GM18511 (cell line): ENCODE measurements around the gene JARID2.
A peak's percentile ranks its signal among the peaks of the same experiment; 100 is the strongest.

Experiments
- ATAC-seq: cut with Tn5 transposase; IDR thresholded peaks from one replicate; pipeline ENCODE4 v1.9.1; 2021; ENCODE audit warnings: mild to moderate bottlenecking, moderate library complexity; ENCODE audit not compliant: unreplicated experiment

Gene JARID2

GRCh38 chr6:15263780-15264374 is 18.0 kb downstream of the JARID2 start:
- no peak for ATAC-seq

- ATAC-seq, result no peak
Observed at GRCh38 chr6:15264412-15264811, 18.5 kb downstream of the JARID2 start.

- ATAC-seq, result no peak
Observed at GRCh38 chr6:15264902-15265761, 19.3 kb downstream of the JARID2 start.

DNA sequence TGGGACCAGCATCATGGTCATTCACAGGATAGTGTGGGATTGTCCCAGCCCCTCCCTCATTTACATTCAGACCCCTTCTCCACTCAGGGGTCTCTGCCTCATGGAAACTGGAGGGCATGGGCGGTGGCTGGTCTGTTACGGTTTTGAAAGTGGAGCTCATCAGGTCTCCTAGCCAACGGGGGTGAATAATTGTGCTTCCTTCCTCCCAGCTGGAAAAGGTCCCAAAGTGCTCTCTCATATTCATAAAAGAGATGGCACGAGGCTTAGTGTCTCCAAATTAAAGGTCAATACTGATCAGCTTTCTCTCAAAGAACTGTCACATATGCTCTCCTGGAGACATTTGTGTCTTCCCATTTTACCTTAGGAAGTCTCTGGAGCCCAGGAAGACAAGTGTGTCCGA is 19.9 kb downstream of the JARID2 start:
- ATAC-seq, result no peak

DNA sequence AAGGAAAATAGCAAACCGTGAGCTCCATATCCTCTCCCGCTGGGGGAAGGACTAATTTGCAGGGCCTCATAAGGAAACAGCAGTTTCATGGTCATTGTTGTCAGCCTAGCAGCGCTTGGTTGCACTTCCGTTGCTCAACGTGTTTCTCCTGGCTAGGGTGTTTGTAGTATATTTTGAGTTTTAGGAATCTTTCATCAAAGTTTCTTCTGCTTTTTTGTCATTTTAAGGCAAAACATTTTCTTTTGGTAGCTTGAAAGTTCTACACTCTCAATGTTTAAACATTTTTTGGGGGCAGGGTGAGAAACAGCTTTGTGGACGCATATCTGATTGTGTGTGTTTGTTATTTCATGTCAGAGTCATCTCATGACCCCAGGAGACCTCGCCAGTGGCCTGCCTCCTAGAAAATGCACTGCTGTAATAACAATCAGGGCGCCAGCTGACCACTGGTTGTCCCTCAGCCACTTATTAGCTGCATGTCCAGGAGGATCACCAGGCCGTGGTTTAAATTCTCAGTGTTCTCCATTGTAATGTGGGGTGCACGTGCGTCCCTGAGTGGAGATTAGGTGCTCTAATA is 20.6 kb downstream of the JARID2 start:
- peak; percentile 58 for ATAC-seq

DNA sequence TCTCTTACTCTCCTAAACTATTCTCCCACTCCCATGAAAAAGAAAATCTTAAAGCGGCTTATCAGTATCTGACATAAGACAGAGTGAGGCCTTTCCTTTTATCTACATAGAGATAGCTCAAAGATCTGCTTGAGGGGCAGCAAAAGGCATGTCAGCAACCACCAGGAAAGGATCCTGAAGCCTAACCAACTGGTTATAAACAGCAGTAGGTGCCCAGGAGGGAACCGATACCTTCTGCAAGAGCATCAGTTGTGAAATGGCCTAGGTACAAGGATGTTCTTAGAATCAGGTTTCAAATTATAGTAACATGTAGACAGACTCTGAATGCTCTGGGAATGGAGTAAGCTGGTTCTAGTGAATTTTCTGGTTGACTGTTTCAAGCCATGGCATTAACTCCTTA is 21.4 kb downstream of the JARID2 start:
- no peak for ATAC-seq

DNA sequence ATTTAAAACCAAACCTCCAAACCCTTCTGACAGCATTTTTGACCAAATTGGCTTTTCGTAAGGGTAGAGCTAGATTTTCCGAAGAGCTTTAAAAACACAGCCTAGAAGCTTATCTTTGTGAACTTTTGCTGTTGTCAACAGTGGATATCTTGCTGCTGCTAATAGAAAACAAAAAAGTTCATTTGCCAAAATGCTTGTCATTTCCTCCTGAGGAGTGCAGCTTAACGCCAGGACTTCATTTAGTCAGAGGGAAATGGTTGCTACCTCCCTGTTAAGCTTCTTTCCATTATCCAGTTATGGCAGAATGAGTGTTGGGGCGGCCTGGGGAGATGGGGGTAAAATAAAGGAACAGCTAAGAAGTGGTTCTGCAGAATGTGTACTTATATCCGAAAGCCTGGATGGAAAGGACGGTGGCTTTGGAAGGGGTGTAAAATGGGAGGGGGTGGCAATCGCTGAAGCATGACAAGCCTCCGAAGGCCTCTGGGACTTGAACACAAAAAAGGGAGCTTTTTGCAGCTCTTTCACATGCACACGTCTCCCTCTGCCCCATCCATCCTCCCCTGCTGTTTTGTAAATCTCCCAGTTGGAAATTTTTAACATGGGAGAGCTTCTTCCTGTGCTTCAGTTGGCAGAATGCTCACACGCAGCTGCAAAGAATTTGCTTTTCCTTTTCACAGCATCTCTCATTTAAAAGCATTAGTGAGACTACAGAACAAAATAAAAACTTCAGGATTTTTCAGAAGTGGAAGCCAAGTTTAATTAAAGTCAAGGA is 22.5 kb downstream of the JARID2 start:
- no peak for ATAC-seq

GRCh38 chr6:15269011-15269410 is 23.1 kb downstream of the JARID2 start:
- ATAC-seq, result no peak

- no peak for ATAC-seq
Observed at GRCh38 chr6:15269619-15270018, 23.8 kb downstream of the JARID2 start.

DNA sequence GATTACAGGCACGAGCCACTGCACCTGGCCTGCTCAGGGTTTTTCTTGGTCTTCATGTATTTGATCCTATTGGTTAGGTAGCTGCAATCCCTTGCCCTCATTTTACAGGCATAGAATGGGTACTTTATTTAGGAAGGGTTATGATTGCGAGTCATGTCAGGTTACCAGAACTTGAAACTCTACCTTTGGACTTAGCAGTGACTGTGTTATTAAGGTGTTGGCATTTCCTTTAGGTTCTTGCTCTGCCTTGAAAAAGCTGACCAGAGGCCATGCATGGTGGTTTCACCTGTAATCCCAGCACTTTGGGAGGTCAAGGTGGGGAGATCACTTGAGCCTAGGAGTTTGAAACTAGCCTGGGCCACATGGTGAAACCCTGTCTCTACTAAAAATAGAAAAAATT is 24.5 kb downstream of the JARID2 start:
- no peak for ATAC-seq

DNA sequence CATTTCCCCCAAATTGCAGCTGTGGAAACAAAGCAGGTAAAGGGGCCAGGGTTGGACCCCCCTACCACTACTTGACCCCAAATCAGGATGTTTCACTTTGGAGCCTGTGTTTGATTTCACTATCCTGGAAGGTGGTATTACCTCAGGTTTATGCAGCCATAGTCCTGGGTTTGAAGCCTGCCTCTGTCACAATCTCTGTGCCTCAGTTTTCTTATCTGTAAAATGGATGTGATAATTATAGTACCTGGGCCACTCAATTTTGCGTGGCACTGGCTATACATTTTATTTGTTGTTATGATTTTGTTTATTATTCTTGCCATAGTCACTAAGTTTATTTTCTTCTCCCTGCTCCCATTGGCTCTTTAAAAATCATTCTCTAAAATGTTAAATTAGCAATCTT is 26.7 kb downstream of the JARID2 start:
- no peak for ATAC-seq

DNA sequence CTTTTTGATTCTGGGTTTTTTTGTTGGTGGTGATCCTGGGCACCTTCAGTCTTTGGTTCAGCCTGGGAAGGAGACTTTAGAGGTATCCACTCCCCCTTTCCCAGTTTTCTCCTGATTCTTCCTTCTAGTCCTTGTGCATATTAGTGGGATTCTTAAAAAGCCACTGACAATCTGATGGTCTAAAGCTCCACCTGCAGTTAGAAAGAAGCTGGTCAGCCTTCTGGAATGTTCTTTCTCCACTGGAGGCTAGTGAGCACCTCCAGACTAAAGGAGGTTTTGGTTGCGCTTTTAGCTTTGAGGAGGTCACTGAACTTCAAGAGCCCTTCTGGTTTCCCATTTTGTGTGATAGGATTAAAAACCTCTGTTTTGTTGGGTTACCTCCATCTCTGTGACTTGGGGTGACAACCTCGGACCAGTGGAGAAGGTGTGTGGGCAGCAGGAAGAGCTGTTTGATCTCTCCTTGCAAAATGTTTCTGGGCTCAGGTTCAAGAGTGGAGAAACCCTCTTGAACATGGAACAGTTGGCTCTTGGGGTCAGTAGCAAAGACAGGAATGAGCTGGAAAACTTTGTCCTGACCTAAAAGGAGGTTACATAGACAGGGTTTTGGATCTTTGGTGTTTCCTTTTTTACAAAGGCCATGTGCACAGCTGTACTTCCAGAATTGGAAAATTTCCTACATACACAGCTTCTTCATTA is 29.0 kb downstream of the JARID2 start:
- ATAC-seq, result no peak

GRCh38 chr6:15276036-15276985 is 30.4 kb downstream of the JARID2 start:
- ATAC-seq, result no peak

- no peak for ATAC-seq
Observed at GRCh38 chr6:15279047-15279661, 33.3 kb downstream of the JARID2 start.

DNA sequence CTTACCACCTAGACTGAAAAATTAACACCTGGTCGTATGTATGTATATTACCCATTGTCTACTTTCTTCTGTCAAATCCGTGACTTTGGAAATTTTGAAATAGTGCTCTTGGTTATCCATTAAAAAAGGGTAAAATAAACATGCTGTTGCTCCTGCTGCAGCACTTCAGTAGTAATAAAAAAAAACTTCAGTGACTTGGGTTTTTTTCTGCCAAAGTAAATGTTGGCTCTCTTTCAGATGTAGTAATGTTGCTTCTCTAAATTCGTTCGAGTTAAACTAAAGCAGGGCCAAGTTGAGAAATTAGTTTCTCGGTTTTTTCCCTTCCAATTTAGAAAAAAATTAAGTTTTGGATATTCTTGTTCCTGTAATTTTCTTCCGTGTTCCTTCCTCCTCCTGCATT is 34.2 kb downstream of the JARID2 start:
- no peak for ATAC-seq

DNA sequence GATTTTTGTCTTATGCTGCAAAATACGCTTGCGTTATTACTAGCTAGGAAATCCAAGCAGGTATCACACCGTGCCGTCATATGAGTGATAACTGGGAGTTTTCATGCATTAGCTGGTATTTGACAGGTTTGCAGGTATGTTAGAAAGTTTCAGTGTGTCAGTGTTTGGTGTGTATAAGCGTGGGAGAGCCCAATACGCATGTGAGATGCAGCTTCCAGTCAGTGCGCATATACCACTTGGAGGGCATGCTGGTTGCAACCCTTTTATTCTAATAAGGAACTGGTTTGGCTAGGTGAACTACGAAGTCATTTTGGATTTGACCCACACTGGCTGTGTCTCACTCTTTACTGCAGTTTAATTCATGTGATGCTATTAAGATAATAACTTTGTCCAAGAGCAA is 35.1 kb downstream of the JARID2 start:
- no peak for ATAC-seq

GRCh38 chr6:15282334-15282733 is 36.5 kb downstream of the JARID2 start:
- no peak for ATAC-seq

GRCh38 chr6:15283986-15284361 is 38.1 kb downstream of the JARID2 start:
- no peak for ATAC-seq

DNA sequence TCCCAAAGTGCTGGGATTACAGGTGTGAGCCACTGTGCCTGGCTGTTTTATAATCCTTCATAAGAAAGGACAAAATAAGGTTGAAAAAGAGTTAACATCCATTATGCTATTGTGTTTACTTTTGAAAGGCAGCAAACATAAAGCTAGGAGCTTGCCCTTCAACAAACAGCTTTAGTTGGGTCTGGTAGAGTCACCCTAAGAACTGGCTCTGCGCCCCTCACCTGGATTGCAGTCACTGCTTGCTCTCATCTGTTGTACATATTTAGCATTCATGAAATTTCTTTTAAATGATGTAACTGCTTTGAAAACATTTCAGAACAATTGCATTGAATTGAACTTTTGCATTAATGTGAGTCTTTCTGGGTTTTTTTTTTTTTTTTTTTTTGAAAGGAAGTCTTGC is 38.9 kb downstream of the JARID2 start:
- ATAC-seq, result no peak
